HepG2 (cell line): ENCODE data around the gene PPP1R7. TPM values are rescaled to one million over a fixed set of nuclear protein-coding genes. Genes with fewer than 3 reads are reported as not detected.
A peak's percentile ranks its signal among the peaks of the same experiment; 100 is the strongest.

ENCODE experiments used
- JDP2 ChIP-seq: sonication (generic); formaldehyde crosslinking; IDR thresholded peaks from 2 replicates; pipeline ENCODE4 v1.8.1; 2022; ENCODE audit warnings: missing genetic modification reagents, borderline replicate concordance
- TRIM24 ChIP-seq: sonication (generic); formaldehyde crosslinking; IDR thresholded peaks from 2 replicates; pipeline ENCODE4 v1.8.0; 2022; ENCODE audit warnings: mild to moderate bottlenecking, missing genetic modification reagents
- ZFP1 ChIP-seq: IDR thresholded peaks from 2 replicates; pipeline ENCODE4 v1.6.1; 2016
- ZNF768 ChIP-seq: sonication (generic); formaldehyde crosslinking; IDR thresholded peaks from 2 replicates; pipeline ENCODE4 v1.4.0; 2020; ENCODE audit warnings: missing genetic modification reagents
- polyA plus RNA-seq, 8 experiments: library from polyadenylated mRNA; depleted of rRNA in 3 of 8; stranded (reverse) in 7 of 8; unstranded in 1 of 8; fragments of >200 nt; fragmentation: Illumina TruSeq in 4 of 8; extraction: Trizol in 4 of 8; gene quantifications; 2 replicates each; pipeline versions ENCODE4 v1.2.1 to v1.2.3, GENCODE V29; 2011 to 2016; ENCODE audit warnings: low read depth in 4 of 8, missing spikeins in 1 of 8, mixed read lengths in 1 of 8; ENCODE audit not compliant: insufficient read depth in 1 of 8
- total RNA-seq, 5 experiments: library from RNA; depleted of rRNA; stranded (reverse); fragments of >200 nt; fragmentation: Illumina TruSeq; extraction: Trizol; gene quantifications; 2 replicates each; pipeline ENCODE4 v1.2.3, GENCODE V29; 2016; ENCODE audit warnings: low read depth in 1 of 5
- TF ChIP-seq, protein P1 (sequence below): sonication (generic); formaldehyde crosslinking; IDR thresholded peaks from 2 replicates; pipeline ENCODE4 v1.9.0; 2021; ENCODE audit warnings: missing genetic modification reagents, borderline replicate concordance
- TF ChIP-seq, protein P2 (sequence below): sonication (generic); formaldehyde crosslinking; IDR thresholded peaks from 2 replicates; pipeline ENCODE4 v1.5.1; 2020; ENCODE audit warnings: mild to moderate bottlenecking, missing genetic modification reagents, moderate library complexity
- TF ChIP-seq, protein P3 (sequence below): sonication (generic); formaldehyde crosslinking; IDR thresholded peaks from 2 replicates; pipeline ENCODE4 v1.8.1; 2022; ENCODE audit warnings: mild to moderate bottlenecking, missing genetic modification reagents

The PPP1R7 gene
- total and polyA plus RNA-seq, 2 of the 13 experiments (the other 11 are each of a cell fraction or from before 2014, with no cell fraction given): 33.3 to 67.9 TPM

DNA sequence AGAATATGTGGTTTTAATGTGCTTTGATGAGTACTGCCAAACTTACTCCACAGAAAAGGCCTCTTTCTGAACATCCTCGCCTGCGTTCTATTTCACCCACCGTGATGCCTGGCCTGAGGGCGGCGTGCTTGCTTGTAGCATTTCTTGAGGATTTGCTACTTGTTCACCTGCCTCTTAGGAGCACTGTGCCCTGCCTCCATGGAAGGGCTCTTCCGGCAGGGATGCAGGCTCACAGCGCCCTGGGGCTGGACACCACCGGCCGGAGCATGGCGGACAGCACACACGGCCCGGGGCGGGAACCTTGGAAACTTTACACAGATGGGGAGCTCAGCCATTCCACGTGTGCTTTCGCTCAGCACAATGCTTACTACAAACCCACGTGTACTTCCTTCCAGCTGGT lies 75.3 kb downstream of the PPP1R7 start (continued):
- TF ChIP-seq, protein P1, sequence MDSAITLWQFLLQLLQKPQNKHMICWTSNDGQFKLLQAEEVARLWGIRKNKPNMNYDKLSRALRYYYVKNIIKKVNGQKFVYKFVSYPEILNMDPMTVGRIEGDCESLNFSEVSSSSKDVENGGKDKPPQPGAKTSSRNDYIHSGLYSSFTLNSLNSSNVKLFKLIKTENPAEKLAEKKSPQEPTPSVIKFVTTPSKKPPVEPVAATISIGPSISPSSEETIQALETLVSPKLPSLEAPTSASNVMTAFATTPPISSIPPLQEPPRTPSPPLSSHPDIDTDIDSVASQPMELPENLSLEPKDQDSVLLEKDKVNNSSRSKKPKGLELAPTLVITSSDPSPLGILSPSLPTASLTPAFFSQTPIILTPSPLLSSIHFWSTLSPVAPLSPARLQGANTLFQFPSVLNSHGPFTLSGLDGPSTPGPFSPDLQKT: no peak
- no peak for TF ChIP-seq JDP2 (CRISPR knock-in tag)
- no peak for TF ChIP-seq TRIM24 (CRISPR knock-in tag)
- peak; percentile 28; the same call in 1 of the 2 replicates for TF ChIP-seq ZNF768 (CRISPR knock-in tag)
- TF ChIP-seq, protein P2, sequence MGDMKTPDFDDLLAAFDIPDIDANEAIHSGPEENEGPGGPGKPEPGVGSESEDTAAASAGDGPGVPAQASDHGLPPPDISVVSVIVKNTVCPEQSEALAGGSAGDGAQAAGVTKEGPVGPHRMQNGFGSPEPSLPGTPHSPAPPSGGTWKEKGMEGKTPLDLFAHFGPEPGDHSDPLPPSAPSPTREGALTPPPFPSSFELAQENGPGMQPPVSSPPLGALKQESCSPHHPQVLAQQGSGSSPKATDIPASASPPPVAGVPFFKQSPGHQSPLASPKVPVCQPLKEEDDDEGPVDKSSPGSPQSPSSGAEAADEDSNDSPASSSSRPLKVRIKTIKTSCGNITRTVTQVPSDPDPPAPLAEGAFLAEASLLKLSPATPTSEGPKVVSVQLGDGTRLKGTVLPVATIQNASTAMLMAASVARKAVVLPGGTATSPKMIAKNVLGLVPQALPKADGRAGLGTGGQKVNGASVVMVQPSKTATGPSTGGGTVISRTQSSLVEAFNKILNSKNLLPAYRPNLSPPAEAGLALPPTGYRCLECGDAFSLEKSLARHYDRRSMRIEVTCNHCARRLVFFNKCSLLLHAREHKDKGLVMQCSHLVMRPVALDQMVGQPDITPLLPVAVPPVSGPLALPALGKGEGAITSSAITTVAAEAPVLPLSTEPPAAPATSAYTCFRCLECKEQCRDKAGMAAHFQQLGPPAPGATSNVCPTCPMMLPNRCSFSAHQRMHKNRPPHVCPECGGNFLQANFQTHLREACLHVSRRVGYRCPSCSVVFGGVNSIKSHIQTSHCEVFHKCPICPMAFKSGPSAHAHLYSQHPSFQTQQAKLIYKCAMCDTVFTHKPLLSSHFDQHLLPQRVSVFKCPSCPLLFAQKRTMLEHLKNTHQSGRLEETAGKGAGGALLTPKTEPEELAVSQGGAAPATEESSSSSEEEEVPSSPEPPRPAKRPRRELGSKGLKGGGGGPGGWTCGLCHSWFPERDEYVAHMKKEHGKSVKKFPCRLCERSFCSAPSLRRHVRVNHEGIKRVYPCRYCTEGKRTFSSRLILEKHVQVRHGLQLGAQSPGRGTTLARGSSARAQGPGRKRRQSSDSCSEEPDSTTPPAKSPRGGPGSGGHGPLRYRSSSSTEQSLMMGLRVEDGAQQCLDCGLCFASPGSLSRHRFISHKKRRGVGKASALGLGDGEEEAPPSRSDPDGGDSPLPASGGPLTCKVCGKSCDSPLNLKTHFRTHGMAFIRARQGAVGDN: peak; percentile 33
- TF ChIP-seq, protein P3, sequence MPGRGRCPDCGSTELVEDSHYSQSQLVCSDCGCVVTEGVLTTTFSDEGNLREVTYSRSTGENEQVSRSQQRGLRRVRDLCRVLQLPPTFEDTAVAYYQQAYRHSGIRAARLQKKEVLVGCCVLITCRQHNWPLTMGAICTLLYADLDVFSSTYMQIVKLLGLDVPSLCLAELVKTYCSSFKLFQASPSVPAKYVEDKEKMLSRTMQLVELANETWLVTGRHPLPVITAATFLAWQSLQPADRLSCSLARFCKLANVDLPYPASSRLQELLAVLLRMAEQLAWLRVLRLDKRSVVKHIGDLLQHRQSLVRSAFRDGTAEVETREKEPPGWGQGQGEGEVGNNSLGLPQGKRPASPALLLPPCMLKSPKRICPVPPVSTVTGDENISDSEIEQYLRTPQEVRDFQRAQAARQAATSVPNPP (CRISPR knock-in tag): no peak
- no peak for TF ChIP-seq ZFP1 (CRISPR knock-in tag)
